Left lobe of liver (tissue), 2 donors: ENCODE measurements around the gene RBM20. TPM values are rescaled to one million over a fixed set of nuclear protein-coding genes. Genes with fewer than 3 reads are reported as not detected.
"Not testable (repeated sequence)": the region's sequence is repeated elsewhere in the genome, so short reads cannot be mapped to it uniquely, and the experiment has no call there.

Experiments
- ATAC-seq: fragments of 200-7000 bp; cut with Tn5 transposase; one replicate; pipeline ENCODE4 v1.9.1; 2020; ENCODE audit warnings: mild to moderate bottlenecking, moderate library complexity
- DNase-seq: peaks from one replicate; pipeline ENCODE4 v3.0.0-alpha.2; 2020; ENCODE audit warnings: low spot score
- total RNA-seq: library from RNA; stranded (reverse); gene quantifications from one replicate; pipeline ENCODE4 v1.2.1, GENCODE V29; 2021
- donor health status: DM: no; HTN: no; CAD: no; lungs with moderate emphysema.
- donor health status: DM: no; HTN: yes; CAD: no.

RBM20 gene
- total RNA-seq, 1 donor from 2014 or later: 0.33 TPM

DNA sequence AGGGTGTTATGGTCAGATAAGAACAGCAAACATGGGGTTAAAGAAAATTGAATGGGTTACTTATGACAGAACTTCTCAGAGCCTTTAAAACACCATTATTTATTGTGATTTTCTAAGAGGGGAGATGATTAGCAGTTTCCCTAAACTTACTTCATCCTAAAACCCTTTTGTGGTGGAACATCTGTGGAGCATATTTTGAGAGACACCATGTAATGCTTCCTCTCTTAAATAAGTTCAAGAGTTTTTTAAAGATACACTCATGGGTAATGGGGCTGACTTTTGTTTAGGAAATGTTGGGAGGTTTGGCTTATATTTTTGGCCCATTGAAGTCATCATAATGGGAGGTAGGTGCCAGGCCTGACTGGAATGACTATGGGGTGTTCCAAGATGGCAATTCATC is 219.2 kb downstream of the RBM20 start:
- DNase-seq (no peak), ATAC-seq (no peak)

- ATAC-seq (no peak), DNase-seq (no peak)
Measured at GRCh38 chr10:110863956-110864355, 219.8 kb downstream of the RBM20 start.

GRCh38 chr10:110864662-110865140 is 220.6 kb downstream of the RBM20 start:
- ATAC-seq (peak; percentile 51), DNase-seq (no peak)

GRCh38 chr10:110865186-110865808 is 221.2 kb downstream of the RBM20 start:
- DNase-seq (no peak), ATAC-seq (no peak)

- DNase-seq (no peak), ATAC-seq (no peak)
Measured at GRCh38 chr10:110865809-110866482, 221.8 kb downstream of the RBM20 start.

- not testable (repeated sequence) for ATAC-seq, DNase-seq
Measured at GRCh38 chr10:110867011-110867806, 223.1 kb downstream of the RBM20 start.

GRCh38 chr10:110867807-110868465 is 223.8 kb downstream of the RBM20 start:
- DNase-seq (no peak), ATAC-seq (no peak)

GRCh38 chr10:110868981-110869380 is 224.8 kb downstream of the RBM20 start:
- ATAC-seq (no peak), DNase-seq (no peak)

DNA sequence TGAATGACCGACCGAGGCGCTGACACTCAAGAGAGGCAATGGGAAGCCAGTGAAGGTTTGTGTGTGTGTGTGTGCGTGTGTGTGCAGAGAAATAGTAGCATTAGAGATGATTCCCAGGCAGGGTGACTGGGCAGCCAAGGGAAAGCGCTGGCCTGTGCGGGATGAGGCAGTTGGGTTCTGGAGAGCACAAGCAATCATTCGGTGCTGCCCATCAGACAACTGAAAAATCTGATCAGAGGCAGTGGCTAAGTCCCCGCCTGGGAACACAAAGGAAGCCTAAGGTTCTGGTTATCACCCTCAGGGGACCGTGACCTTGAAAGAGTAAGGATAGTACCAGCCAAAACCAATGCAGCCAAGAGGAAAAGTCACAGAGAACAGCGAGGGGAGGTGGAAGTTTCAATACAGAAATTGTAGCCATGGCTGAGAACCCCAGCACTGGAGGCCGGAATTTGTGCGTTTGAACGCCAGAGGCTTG is 226.7 kb downstream of the RBM20 start:
- ATAC-seq: no peak

DNA sequence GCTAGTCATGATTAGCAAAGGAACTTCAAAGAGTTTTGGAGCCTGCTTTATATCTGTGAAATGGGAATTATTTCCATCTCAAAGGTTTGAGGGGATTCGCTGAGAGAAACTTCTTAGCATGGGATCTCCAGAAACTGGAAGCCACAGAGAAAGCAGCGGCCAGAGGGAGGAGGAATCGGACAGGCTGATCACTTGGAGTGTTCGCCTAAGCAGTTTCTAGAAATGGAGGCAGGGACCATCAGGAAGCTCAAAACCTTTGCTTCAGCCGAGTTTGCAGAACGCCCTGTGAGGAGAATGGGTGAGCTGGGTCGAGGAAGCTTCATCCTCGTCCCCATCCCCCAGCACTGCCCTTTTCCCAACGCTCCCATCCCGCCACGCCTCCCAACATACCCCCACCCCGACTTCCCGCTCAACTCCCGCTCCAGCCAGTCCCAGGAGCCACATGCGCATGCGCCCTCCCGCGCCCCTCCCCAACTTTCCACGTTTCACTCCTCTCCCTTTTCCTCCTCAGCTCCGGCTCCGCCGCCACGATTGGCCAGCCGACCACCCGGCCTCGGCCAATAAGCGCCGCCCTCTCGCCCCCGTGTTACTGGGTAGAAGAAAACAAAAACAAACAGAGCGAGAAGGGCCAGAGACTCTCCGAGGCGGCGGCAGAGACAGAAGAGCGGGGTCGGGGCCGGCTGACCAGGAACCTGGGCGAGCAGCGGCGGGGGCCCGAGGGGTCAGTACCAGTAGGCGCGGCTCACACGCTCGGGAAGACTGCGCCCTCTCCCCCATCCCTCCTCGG is 227.4 kb downstream of the RBM20 start, which contains the start of gene PDCD4:
Gene PDCD4 (plus strand): TSS at position 631 of the 787 bp plus-strand sequence. CDS start 4,100 bp downstream, outside the sequence.
- peak; percentile 90 for ATAC-seq
- peak; percentile 99 for DNase-seq

More for the DNA sequence above, 226.7 kb downstream of the RBM20 start:
- DNase-seq: no peak

DNA sequence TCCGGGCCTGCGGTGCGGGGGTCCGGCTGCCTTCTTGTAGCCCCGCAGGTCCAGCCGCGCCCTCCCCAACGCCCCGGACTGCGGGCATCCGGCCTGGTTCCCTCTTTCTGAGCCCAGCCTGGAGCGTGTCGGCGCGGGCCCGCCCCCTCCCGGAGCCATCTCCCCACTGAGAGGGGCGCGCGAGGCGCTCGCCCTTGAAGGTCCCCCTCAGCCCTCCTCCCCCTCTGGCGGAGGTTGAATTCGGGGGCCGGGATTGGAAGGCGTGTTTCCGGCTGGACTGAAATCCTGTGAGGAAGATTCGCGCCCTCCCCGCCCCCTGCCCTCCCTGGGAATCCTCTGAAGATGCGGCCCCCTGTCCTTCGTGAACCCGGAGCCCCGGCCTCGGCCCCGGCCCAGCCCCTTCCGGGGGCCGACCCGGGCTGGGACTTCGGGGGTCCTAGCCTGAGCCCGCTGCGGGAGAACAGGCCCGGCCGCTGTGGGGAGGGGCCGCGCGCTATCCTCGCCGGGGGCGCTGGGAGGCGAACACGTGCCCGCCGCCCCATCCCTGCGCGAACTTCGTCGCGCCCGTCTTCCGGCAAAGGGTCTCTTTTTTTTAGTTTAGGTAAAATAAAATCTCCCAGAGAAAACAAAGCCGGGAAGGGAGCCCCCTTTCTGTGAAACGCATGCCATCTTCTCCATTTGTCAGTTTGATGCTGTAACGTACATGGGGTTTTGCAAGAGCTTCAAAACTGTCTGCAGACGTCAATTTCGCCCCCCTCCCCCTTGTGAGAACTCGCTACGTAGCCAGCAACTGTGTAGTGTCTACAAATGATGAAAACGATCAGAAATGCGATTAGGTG is 228.2 kb downstream of the RBM20 start:
- DNase-seq (peak; percentile 74), ATAC-seq (peak; percentile 73)

GRCh38 chr10:110872984-110873923 is 229.1 kb downstream of the RBM20 start:
- ATAC-seq: no peak

GRCh38 chr10:110873951-110874350 is 229.8 kb downstream of the RBM20 start:
- no peak for DNase-seq

More at GRCh38 chr10:110872984-110873923, 229.1 kb downstream of the RBM20 start:
- no peak for DNase-seq

DNA sequence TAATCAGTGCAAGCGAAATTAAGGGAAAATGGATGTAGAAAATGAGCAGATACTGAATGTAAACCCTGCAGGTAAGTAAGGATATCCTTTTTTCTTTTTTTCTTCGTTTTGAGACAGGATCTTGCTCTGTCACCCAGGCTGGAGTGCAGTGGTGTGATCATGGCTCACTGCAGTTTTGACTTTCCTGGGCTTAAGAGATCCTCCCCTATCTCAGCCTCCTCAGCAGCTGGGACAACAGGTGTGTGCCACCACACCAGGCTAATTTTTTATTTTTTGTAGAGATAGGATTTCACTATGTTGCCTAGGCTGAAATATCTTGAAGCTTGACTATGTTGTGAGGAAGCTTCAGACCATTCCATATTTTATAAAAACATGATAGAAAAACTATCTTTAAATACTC is 231.9 kb downstream of the RBM20 start:
- DNase-seq (no peak), ATAC-seq (no peak)

More at GRCh38 chr10:110873951-110874350, 229.8 kb downstream of the RBM20 start:
- ATAC-seq: no peak

DNA sequence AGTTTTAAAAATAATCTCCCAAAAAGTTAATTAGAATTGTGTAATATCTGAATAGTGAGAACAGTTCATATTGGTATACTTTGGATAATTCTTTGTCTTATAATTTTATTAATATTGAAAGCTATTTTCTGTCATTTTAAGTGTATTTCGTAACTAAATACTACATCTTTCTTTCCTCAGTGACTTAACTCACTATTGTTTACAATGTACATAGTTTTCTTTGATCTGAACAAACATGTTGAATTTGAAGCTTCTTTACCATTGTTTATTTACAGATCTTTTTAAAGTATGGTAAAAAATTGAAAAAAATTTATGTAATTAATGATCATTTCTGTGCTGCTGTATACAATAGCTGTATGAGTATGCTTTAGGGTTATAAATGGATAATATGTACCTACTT is 232.7 kb downstream of the RBM20 start:
- ATAC-seq (no peak), DNase-seq (no peak)

DNA sequence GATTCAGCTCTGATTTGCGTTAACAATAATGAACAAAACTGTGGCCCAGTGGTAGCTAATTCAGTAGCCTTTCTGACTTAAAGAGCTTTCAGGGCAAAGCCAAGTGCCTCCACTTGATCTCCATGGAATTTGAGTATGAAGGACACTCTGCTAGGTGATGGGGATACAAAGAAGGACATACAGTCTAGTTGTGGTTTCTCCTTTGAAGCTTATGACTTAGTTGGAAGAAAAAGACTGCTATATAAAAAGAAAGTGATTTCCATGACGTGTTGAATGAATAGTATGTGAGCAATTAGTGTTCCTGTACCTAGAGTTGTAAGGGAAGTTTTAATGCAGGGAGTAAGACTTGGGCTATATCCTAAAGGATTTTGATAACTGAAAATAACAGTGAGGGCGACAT is 235.9 kb downstream of the RBM20 start:
- DNase-seq (no peak), ATAC-seq (no peak)

DNA sequence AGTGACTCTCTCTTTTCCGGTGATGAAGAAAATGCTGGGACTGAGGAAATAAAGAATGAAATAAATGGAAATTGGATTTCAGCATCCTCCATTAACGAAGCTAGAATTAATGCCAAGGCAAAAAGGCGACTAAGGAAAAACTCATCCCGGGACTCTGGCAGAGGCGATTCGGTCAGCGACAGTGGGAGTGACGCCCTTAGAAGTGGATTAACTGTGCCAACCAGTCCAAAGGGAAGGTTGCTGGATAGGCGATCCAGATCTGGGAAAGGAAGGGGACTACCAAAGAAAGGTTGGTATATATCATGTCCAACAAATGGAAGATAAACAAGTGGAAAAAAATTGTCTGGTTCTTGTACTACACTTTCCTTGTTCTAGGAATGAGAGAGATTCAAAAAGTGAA is 237.1 kb downstream of the RBM20 start:
- ATAC-seq (peak; percentile 67), DNase-seq (no peak)

DNA sequence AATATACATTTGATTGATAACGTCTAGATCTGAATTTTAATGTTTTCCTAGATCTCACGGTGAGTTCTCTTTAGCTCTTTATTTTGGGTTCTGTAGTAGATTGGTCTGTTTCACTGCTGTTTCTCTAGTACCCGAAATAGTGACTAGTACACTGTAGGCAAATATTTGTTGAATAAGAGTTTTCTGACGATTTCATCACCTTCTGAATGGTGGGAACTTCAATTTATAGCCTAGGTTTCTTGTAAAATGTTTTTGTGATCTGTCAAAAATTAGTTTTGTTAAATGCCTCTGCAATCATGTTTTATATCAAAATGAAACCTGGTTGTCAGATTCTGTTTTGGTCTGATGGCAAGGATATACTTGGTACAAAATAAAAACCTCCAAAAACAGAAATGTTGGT is 237.8 kb downstream of the RBM20 start:
- DNase-seq: no peak
- ATAC-seq: no peak
